ENCODE data around the gene CCN6. TPM values are rescaled to one million over a fixed set of nuclear protein-coding genes. Genes with fewer than 3 reads are reported as not detected.

CCN6 gene
- total and polyA plus RNA-seq, 10 donors: 0.03 TPM; not detected in 9

- no peaks in the 10 kb centered on the region for H3K27me3 ChIP-seq (replicated peaks in 1 of 7)
- H3K4me3 ChIP-seq: no peak overlapping the region
- TF ChIP-seq POLR2A (IDR thresholded peaks at IDR 0.05) (no peak), POLR2AphosphoS5 (IDR thresholded peaks at IDR 0.05) (no peak), CTCF (IDR thresholded peaks at IDR 0.05 in 8 of 11, conservative IDR thresholded peaks at IDR 0.05 in 3 of 11) (no peak)
- no peak for DNase-seq
- no peaks in the 10 kb centered on the region for H3K9me3 ChIP-seq
- intact Hi-C loops (cut with DNase I; ENCODE audit: low total_unique reads): no loop called here
- H3K36me3 ChIP-seq: no peaks in the 10 kb centered on the region
- no peak overlapping the region for H3K27ac ChIP-seq
- WGBS, 5 donors: 79 to 96% (median 88%) methylated on average over 4 of the region's 4 CpGs
- H3K4me1 ChIP-seq: peaks cover 0 to 6% (median 0%) of the 10 kb centered on the region in 6 donors
Observed at GRCh38 chr6:112036088-112036637, 17.7 kb upstream of the CCN6 start.

- TF ChIP-seq POLR2AphosphoS5 (IDR thresholded peaks at IDR 0.05): no peak
- no peak for TF ChIP-seq POLR2A (IDR thresholded peaks at IDR 0.05)
- TF ChIP-seq CTCF (IDR thresholded peaks at IDR 0.05 in 8 of 11, conservative IDR thresholded peaks at IDR 0.05 in 3 of 11): no peak
- H3K36me3 ChIP-seq: no peaks in the 10 kb centered on the region
- no peaks in the 10 kb centered on the region for H3K27me3 ChIP-seq (replicated peaks in 1 of 7)
- 62 to 74% (median 67%) methylated on average over 8 of the region's 8 CpGs for WGBS, 5 donors
- no peaks in the 10 kb centered on the region for H3K9me3 ChIP-seq
- H3K4me3 ChIP-seq: no peak overlapping the region
- H3K4me1 ChIP-seq: peaks cover 0 to 3% (median 1%) of the 10 kb centered on the region in 6 donors
- no peak overlapping the region for H3K27ac ChIP-seq
- intact Hi-C loops (cut with DNase I; ENCODE audit: low total_unique reads): no loop called here
- DNase-seq: no peak
Observed at GRCh38 chr6:112037783-112038216, 16.1 kb upstream of the CCN6 start.

GRCh38 chr6:112038268-112038667, 15.6 kb upstream of the CCN6 start:
- intact Hi-C loops (cut with DNase I; ENCODE audit: low total_unique reads): no loop called here
- H3K27ac ChIP-seq: no peak overlapping the region
- no peak for TF ChIP-seq POLR2AphosphoS5 (IDR thresholded peaks at IDR 0.05)
- TF ChIP-seq POLR2A (IDR thresholded peaks at IDR 0.05): no peak
- no peak for TF ChIP-seq CTCF (IDR thresholded peaks at IDR 0.05 in 8 of 11, conservative IDR thresholded peaks at IDR 0.05 in 3 of 11)

GRCh38 chr6:112038756-112039430, 15.0 kb upstream of the CCN6 start:
- WGBS, 5 donors: 91 to 96% (median 94%) methylated on average over 15 of the region's 15 CpGs
- H3K36me3 ChIP-seq: no peaks in the 10 kb centered on the region
- intact Hi-C loops (cut with DNase I; ENCODE audit: low total_unique reads): no loop called here
- H3K27ac ChIP-seq: no peak overlapping the region
- H3K4me1 ChIP-seq: peaks cover 0 to 9% (median 3%) of the 10 kb centered on the region in 6 donors
- DNase-seq: no peak
- H3K4me3 ChIP-seq: no peak overlapping the region
- no peak for TF ChIP-seq POLR2AphosphoS5 (IDR thresholded peaks at IDR 0.05)
- TF ChIP-seq POLR2A (IDR thresholded peaks at IDR 0.05): no peak
- TF ChIP-seq CTCF (IDR thresholded peaks at IDR 0.05 in 8 of 11, conservative IDR thresholded peaks at IDR 0.05 in 3 of 11): no peak
- H3K27me3 ChIP-seq (replicated peaks in 1 of 7): no peaks in the 10 kb centered on the region
- H3K9me3 ChIP-seq: no peaks in the 10 kb centered on the region

More at GRCh38 chr6:112038268-112038667, 15.6 kb upstream of the CCN6 start:
- H3K36me3 ChIP-seq: no peaks in the 10 kb centered on the region
- no peak for DNase-seq
- no peaks in the 10 kb centered on the region for H3K27me3 ChIP-seq (replicated peaks in 1 of 7)
- WGBS, 5 donors: 84 to 95% (median 89%) methylated on average over 5 of the region's 5 CpGs
- peaks cover 0 to 6% (median 1%) of the 10 kb centered on the region in 6 donors for H3K4me1 ChIP-seq
- H3K4me3 ChIP-seq: no peak overlapping the region
- no peaks in the 10 kb centered on the region for H3K9me3 ChIP-seq

Measured in spleen (tissue), 11 donors.